Fibroblast of lung (primary cell): ENCODE results near the gene GABRG3. TPM values are rescaled to one million over a fixed set of nuclear protein-coding genes. Genes with fewer than 3 reads are reported as not detected.

ENCODE experiments used
- DNase-seq, 2 donors: peaks; one replicate each; pipeline versions ENCODE4 v3.0.0 to v3.0.0-alpha.2; 2010; ENCODE audit warnings: low read depth in 2 of 2
- H2AFZ ChIP-seq: 2 replicates; pipeline ENCODE4 v1.5.1; 2012; ENCODE audit warnings: low read length, control low read depth, inconsistent platforms
- H3K27ac ChIP-seq: 2 replicates; pipeline ENCODE4 v1.5.1; 2011; ENCODE audit warnings: low read length, control low read depth; ENCODE audit not compliant: insufficient read depth
- H3K27me3 ChIP-seq: 2 replicates; pipeline ENCODE4 v1.5.1; 2011; ENCODE audit warnings: mild to moderate bottlenecking, low read length; ENCODE audit not compliant: control insufficient read depth, insufficient read depth
- H3K36me3 ChIP-seq: 2 replicates; pipeline ENCODE4 v1.5.1; 2011; ENCODE audit warnings: low read length; ENCODE audit not compliant: control insufficient read depth, insufficient read depth
- H3K4me1 ChIP-seq: 2 replicates; pipeline ENCODE4 v1.5.1; 2011; ENCODE audit warnings: low read length; ENCODE audit not compliant: control insufficient read depth, insufficient read depth; ENCODE audit errors: extremely low read depth
- H3K4me2 ChIP-seq: 2 replicates; pipeline ENCODE4 v1.5.1; 2011; ENCODE audit warnings: low read length, control low read depth; ENCODE audit not compliant: insufficient read depth; ENCODE audit errors: extremely low read depth
- H3K4me3 ChIP-seq, 4 experiments: fragments of 200-600 bp in 1 of 4; sonication (generic) in 1 of 4; replicated peaks in 1 of 4; 2 replicates each; pipeline ENCODE4 v1.5.1; 2011 to 2016; ENCODE audit warnings: low read length in 4 of 4, low read depth in 3 of 4, mild to moderate bottlenecking in 3 of 4, control low read depth in 2 of 4, inconsistent platforms in 1 of 4, mixed read lengths in 1 of 4; ENCODE audit not compliant: insufficient read depth in 1 of 4; ENCODE audit errors: control extremely low read depth in 1 of 4
- H3K79me2 ChIP-seq: 2 replicates; pipeline ENCODE4 v1.5.1; 2012; ENCODE audit warnings: mild to moderate bottlenecking, low read length, inconsistent platforms; ENCODE audit not compliant: control insufficient read depth, insufficient read depth
- H3K9ac ChIP-seq: 2 replicates; pipeline ENCODE4 v1.5.1; 2011; ENCODE audit warnings: mild to moderate bottlenecking, low read length, control low read depth; ENCODE audit not compliant: insufficient read depth
- H3K9me3 ChIP-seq: 2 replicates; pipeline ENCODE4 v1.5.1; 2012; ENCODE audit warnings: low read depth, low read length; ENCODE audit not compliant: control insufficient read depth, insufficient read depth
- H4K20me1 ChIP-seq: 2 replicates; pipeline ENCODE4 v1.5.1; 2011; ENCODE audit warnings: low read length; ENCODE audit not compliant: control insufficient read depth, insufficient read depth; ENCODE audit errors: extremely low read depth
- CTCF ChIP-seq, 2 donors: IDR thresholded peaks in 1 of 2; conservative IDR thresholded peaks in 1 of 2; 1 replicate in 1 of 2; 2 replicates in 1 of 2; pipeline ENCODE4 v1.5.1; 2011 to 2012; ENCODE audit warnings: low read length in 2 of 2, control low read depth in 1 of 2, inconsistent platforms in 1 of 2, low read depth in 1 of 2, mild to moderate bottlenecking in 1 of 2
- EZH2 ChIP-seq: IDR thresholded peaks from 2 replicates; pipeline ENCODE4 v1.5.1; 2012; ENCODE audit warnings: low read length, control low read depth, mild to moderate bottlenecking; ENCODE audit errors: missing control alignments
- polyA plus RNA-seq, 2 donors: library from polyadenylated mRNA; depleted of rRNA in 1 of 2; stranded (reverse) in 1 of 2; unstranded in 1 of 2; fragments of >200 nt; gene quantifications; 2 replicates each; pipeline ENCODE4 v1.2.1, GENCODE V29; 2011 to 2012; ENCODE audit warnings: missing spikeins in 1 of 2
- total RNA-seq: library from RNA; depleted of rRNA; stranded (reverse); fragments of >200 nt; gene quantifications from 2 replicates; pipeline ENCODE4 v1.2.1, GENCODE V29; 2014

GABRG3 gene
- total and polyA plus RNA-seq, 2 donors (not counting 1 experiment from before 2014, with no cell fraction given), result not detected

GRCh38 chr15:27231811-27232210, 260.8 kb downstream of the GABRG3 start:
- H3K9ac ChIP-seq, result no peak overlapping the region
- no peak overlapping the region for H3K27ac ChIP-seq
- H2AFZ ChIP-seq, result no peak overlapping the region
- H3K9me3 ChIP-seq, result no peaks in the 10 kb centered on the region
- TF ChIP-seq CTCF (conservative IDR thresholded peaks at IDR 0.05 in 1 of 2, IDR thresholded peaks at IDR 0.05 in 1 of 2; ENCODE audit: low read depth in 1 of 2, low read length in 2 of 2) (no peak), EZH2 (no peak)
- H3K36me3 ChIP-seq, result no peaks in the 10 kb centered on the region
- H3K4me1 ChIP-seq, result no peaks in the 10 kb centered on the region
- H3K79me2 ChIP-seq, result no peaks in the 10 kb centered on the region
- H3K4me2 ChIP-seq, result no peak overlapping the region
- no peak for DNase-seq
- no peaks in the 10 kb centered on the region for H4K20me1 ChIP-seq
- no peaks in the 10 kb centered on the region for H3K27me3 ChIP-seq
- H3K4me3 ChIP-seq, result no peak overlapping the region

- Histone ChIP-seq H3K4me2 (no peak overlapping the region), H2AFZ (no peak overlapping the region), H3K36me3 (no peaks in the 10 kb centered on the region), H3K4me1 (no peaks in the 10 kb centered on the region), H3K27me3 (no peaks in the 10 kb centered on the region), H3K27ac (no peak overlapping the region), H4K20me1 (no peaks in the 10 kb centered on the region), H3K9ac (no peak overlapping the region), H3K9me3 (no peaks in the 10 kb centered on the region), H3K79me2 (no peaks in the 10 kb centered on the region), H3K4me3 (no peak overlapping the region)
- no peak for DNase-seq
- TF ChIP-seq EZH2, result no peak
- TF ChIP-seq CTCF (conservative IDR thresholded peaks at IDR 0.05 in 1 of 2, IDR thresholded peaks at IDR 0.05 in 1 of 2; ENCODE audit: low read depth in 1 of 2, low read length in 2 of 2), result no peak
Measured at GRCh38 chr15:27232876-27233275, 261.9 kb downstream of the GABRG3 start.

GRCh38 chr15:27234593-27234992, 263.6 kb downstream of the GABRG3 start:
- Histone ChIP-seq H3K36me3 (no peaks in the 10 kb centered on the region), H3K4me2 (no peak overlapping the region), H3K4me1 (no peaks in the 10 kb centered on the region), H3K79me2 (no peaks in the 10 kb centered on the region), H3K9ac (no peak overlapping the region), H3K9me3 (no peaks in the 10 kb centered on the region), H3K4me3 (no peak overlapping the region), H2AFZ (no peak overlapping the region), H4K20me1 (no peaks in the 10 kb centered on the region), H3K27ac (no peak overlapping the region), H3K27me3 (no peaks in the 10 kb centered on the region)
- DNase-seq, result peak; percentile 5 to 28
- TF ChIP-seq EZH2 (no peak), CTCF (conservative IDR thresholded peaks at IDR 0.05 in 1 of 2, IDR thresholded peaks at IDR 0.05 in 1 of 2; ENCODE audit: low read depth in 1 of 2, low read length in 2 of 2) (no peak)
